Nephron (organoid): ENCODE data around the gene WDR31.

Experiments
- H3K27ac Mint-ChIP-seq, 3 experiments: 2 replicates each; pipeline ENCODE4 v1.8.0; 2020; ENCODE audit warnings: mixed read lengths in 3 of 3, mild to moderate bottlenecking in 2 of 3, moderate library complexity in 1 of 3
- H3K27me3 Mint-ChIP-seq: 2 replicates; pipeline ENCODE4 v1.8.0; 2021; ENCODE audit warnings: low read depth, mild to moderate bottlenecking, moderate library complexity, mixed read lengths
- H3K36me3 Mint-ChIP-seq: 2 replicates; pipeline ENCODE4 v1.8.0; 2020; ENCODE audit warnings: low read depth, mixed read lengths
- H3K4me1 Mint-ChIP-seq: 2 replicates; pipeline ENCODE4 v1.8.0; 2020; ENCODE audit warnings: mixed read lengths
- H3K4me3 Mint-ChIP-seq, 3 experiments: 2 replicates each; pipeline ENCODE4 v1.8.0; 2020; ENCODE audit warnings: mild to moderate bottlenecking in 3 of 3, mixed read lengths in 3 of 3, moderate library complexity in 2 of 3
- H3K9me3 Mint-ChIP-seq: 2 replicates; pipeline ENCODE4 v1.8.0; 2020; ENCODE audit warnings: mixed read lengths
- CTCF ChIP-seq, 3 experiments: fragments of 200-600 bp; sonication (generic); IDR thresholded peaks; one replicate each; pipeline ENCODE4 v1.5.0; 2021; ENCODE audit warnings: antibody characterized with exemption in 3 of 3; ENCODE audit not compliant: unreplicated experiment in 3 of 3

The WDR31 gene

GRCh38 chr9:113290052-113290607 lies 49.9 kb downstream of the WDR31 start:
- Mint-ChIP-seq H3K4me1 (no peaks in the 10 kb centered on the region), H3K36me3 (peaks cover 66% of the 10 kb centered on the region), H3K27ac (no peak overlapping the region), H3K9me3 (no peaks in the 10 kb centered on the region), H3K27me3 (no peaks in the 10 kb centered on the region), H3K4me3 (no peak overlapping the region)
- no peak for TF ChIP-seq CTCF (IDR thresholded peaks at IDR 0.05; ENCODE audit: unreplicated experiment in 3 of 3)

GRCh38 chr9:113289091-113289490 lies 51.0 kb downstream of the WDR31 start:
- no peak for TF ChIP-seq CTCF (IDR thresholded peaks at IDR 0.05; ENCODE audit: unreplicated experiment in 3 of 3)
- peaks cover 75% of the 10 kb centered on the region for H3K36me3 Mint-ChIP-seq
- no peaks in the 10 kb centered on the region for H3K4me1 Mint-ChIP-seq
- no peak overlapping the region for H3K27ac Mint-ChIP-seq
- no peaks in the 10 kb centered on the region for H3K9me3 Mint-ChIP-seq
- no peak overlapping the region for H3K4me3 Mint-ChIP-seq
- H3K27me3 Mint-ChIP-seq = no peaks in the 10 kb centered on the region

GRCh38 chr9:113281356-113281755 lies 58.7 kb downstream of the WDR31 start:
- Mint-ChIP-seq H3K27me3 (no peaks in the 10 kb centered on the region), H3K36me3 (peaks cover 65% of the 10 kb centered on the region), H3K4me1 (peaks cover 9% of the 10 kb centered on the region), H3K4me3 (peak overlapping the region in 1 of 3 experiments; percentile 7), H3K27ac (peak overlapping the region in 1 of 3 experiments; percentile 68), H3K9me3 (no peaks in the 10 kb centered on the region)
- TF ChIP-seq CTCF (IDR thresholded peaks at IDR 0.05; ENCODE audit: unreplicated experiment in 3 of 3) = no peak

GRCh38 chr9:113278840-113279239 lies 61.2 kb downstream of the WDR31 start:
- Mint-ChIP-seq H3K4me3 (peak overlapping the region in 1 of 3 experiments; percentile 57), H3K27me3 (no peaks in the 10 kb centered on the region), H3K4me1 (peaks cover 14% of the 10 kb centered on the region), H3K36me3 (peaks cover 49% of the 10 kb centered on the region), H3K9me3 (no peaks in the 10 kb centered on the region), H3K27ac (peak overlapping the region in 2 of 3 experiments; percentile 39 to 69)
- TF ChIP-seq CTCF (IDR thresholded peaks at IDR 0.05; ENCODE audit: unreplicated experiment in 3 of 3) = no peak

GRCh38 chr9:113275157-113276131 lies 64.6 kb downstream of the WDR31 start, which contains the start of the genes CDC26 and PRPF4:
Gene CDC26 (minus strand): TSS chr9:113275572. CDS start chr9:113272507, 3,065 bp downstream.
Gene PRPF4 (plus strand): TSS chr9:113275658. CDS start chr9:113275744, 86 bp downstream.
- Mint-ChIP-seq H3K4me1 (peaks cover 14% of the 10 kb centered on the region), H3K9me3 (no peaks in the 10 kb centered on the region), H3K27ac (no peak within 1 kb of the TSS), H3K4me3 (no peak within 1 kb of the TSS), H3K27me3 (no peaks in the 10 kb centered on the region), H3K36me3 (peaks cover 36% of the 10 kb centered on the region)
- TF ChIP-seq CTCF (IDR thresholded peaks at IDR 0.05; ENCODE audit: unreplicated experiment in 3 of 3) = no peak
